HG02973 (cell line): Measurements from ENCODE around the gene PDE4B.

Experiments used
- ATAC-seq: cut with Tn5 transposase; IDR thresholded peaks from one replicate; pipeline ENCODE4 v1.9.1; 2021; ENCODE audit warnings: moderate library complexity; ENCODE audit not compliant: unreplicated experiment

The PDE4B gene

DNA sequence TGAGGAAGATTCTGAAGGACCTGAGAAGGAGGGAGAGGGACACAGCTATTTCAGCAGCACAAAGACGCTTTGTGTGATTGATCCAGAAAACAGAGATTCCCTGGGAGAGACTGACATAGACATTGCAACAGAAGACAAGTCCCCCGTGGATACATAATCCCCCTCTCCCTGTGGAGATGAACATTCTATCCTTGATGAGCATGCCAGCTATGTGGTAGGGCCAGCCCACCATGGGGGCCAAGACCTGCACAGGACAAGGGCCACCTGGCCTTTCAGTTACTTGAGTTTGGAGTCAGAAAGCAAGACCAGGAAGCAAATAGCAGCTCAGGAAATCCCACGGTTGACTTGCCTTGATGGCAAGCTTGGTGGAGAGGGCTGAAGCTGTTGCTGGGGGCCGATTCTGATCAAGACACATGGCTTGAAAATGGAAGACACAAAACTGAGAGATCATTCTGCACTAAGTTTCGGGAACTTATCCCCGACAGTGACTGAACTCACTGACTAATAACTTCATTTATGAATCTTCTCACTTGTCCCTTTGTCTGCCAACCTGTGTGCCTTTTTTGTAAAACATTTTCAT is 579.9 kb downstream of the PDE4B start:
- ATAC-seq = no peak

DNA sequence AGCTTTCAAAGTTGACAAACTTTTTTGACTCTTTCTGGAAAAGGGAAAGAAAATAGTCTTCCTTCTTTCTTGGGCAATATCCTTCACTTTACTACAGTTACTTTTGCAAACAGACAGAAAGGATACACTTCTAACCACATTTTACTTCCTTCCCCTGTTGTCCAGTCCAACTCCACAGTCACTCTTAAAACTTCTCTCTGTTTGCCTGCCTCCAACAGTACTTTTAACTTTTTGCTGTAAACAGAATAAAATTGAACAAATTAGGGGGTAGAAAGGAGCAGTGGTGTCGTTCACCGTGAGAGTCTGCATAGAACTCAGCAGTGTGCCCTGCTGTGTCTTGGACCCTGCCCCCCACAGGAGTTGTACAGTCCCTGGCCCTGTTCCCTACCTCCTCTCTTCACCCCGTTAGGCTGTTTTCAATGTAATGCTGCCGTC is 580.5 kb downstream of the PDE4B start:
- no peak for ATAC-seq

DNA sequence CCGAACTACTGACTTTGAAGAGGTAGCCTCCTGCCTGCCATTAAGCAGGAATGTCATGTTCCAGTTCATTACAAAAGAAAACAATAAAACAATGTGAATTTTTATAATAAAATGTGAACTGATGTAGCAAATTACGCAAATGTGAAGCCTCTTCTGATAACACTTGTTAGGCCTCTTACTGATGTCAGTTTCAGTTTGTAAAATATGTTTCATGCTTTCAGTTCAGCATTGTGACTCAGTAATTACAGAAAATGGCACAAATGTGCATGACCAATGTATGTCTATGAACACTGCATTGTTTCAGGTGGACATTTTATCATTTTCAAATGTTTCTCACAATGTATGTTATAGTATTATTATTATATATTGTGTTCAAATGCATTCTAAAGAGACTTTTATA is 581.5 kb downstream of the PDE4B start:
- ATAC-seq = peak; percentile 41

DNA sequence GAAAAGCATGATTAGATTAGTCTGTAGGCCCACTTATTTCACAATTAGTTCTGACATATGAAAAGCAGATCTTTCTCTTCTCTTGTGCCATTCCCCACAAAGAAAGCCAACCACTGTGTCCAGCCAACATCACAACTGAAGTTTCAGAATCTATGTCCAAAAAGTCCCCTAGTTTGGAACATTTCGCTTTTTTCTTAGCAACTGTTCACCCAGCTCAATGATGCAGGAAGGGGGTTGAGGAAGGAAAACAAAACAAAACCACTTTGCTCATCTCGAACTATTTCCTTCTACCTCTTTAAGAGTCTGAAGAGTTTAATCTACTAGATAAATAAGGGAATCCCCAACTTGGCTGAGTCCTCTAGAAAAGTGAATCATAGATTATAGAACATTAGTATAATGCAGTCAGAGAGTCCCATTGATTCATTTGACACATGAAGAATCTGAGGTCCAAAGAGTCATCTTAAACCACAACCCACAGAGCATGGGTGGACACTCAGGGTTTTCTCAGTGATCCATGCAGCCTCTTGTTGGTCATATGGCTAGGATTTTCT is 581.9 kb downstream of the PDE4B start:
- peak; percentile 51 for ATAC-seq

DNA sequence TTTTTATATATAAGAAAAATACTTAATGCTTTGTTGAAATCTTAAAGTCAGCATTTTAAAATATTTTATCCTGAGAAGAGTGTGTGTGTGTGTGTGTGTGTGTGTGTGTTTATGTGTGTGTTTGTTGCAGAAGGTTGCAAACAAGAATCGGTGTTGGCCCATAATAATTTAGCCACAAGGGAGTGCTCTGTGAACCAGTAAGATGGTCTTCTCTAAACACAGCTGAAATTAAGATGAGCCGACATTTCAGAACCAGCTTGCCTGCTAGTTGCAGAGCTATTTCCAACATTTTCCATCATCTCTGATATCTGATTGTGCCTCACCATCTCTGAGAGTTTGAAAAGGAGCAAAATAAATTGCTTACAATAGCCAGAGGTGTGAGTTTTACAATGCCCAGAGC is 582.4 kb downstream of the PDE4B start:
- ATAC-seq = no peak

DNA sequence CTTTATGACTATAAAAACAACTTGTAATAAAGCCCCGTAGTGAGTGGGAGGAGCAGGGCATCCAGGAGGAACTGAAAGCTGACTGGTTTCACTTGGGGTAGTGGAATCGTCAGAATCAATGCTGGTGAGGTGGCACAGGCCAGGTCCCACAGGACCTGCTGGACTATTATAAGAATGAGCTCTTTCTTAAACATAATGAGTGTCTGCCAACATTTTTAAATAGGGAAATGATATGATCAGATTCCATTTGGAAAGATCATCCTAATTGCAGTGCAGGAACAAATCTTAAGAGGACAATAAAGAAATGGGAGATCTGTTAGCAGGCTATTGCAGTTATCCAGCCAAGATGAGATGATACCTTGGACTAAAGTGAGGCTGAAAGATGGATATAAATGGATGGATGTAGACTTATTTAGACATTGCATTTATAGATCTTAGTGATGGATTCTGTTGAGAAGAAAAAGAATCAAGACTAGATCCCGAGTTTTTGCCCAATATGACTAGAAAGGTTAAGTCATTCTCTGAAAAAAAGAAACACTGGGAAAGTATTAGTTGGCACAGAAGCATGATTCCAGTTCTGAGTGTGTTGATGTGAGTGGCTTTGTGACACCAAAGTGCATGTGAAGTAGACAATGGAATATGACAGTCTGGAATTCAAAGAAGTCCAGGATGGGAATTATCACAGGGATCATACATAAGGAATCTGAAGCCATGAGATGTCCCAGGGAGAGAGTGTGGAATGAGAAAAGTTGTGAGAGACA is 587.9 kb downstream of the PDE4B start:
- peak; percentile 98 for ATAC-seq

DNA sequence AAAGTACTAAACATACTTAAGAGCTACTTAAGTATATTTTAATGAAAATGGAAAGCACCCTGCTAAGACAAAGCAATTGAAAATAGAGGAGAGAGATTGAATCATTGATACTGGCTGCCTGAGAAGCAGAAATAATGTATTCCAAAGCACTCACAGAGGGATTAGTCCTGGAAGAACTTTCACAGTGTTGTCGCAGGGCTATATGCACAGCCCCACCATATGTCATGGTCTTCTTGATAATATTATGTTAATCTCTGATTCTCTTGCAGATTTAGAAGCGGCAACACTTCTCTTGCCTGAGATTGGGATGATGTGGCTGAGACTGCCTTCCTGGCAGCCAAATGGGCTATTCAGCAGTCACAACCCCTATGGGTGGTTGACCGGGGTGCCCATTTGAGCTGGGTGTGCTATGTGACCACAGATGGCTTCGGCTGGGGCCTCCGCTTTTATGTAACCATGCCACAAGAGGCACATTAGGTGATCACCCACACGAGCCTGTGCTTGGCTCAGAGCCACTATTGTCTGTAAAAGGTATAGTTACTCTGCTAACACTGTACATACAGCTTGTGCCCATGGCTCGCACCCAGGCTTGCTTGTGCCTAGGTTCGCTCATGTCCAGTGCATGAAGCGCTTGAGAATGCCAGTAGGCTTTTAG is 589.1 kb downstream of the PDE4B start:
- ATAC-seq = no peak

DNA sequence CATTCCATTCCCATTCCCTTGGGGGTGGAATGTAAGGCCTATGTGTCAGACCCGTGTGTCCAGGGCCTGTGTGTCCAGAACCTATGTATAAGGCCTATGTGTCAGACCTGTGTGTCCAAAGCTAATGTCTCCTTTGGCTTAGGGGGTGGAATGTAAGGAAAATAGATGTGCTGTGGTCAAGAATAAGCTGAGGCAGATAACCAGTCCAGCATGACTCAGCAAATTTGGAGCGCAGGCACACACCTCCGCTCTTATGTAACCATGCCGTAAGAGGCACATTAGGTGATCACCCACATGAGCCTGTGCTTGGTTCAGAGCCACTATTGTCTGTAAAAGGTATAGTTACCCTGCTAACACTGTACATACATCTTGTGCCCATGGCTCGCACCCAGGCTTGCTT is 590.5 kb downstream of the PDE4B start:
- no peak for ATAC-seq

DNA sequence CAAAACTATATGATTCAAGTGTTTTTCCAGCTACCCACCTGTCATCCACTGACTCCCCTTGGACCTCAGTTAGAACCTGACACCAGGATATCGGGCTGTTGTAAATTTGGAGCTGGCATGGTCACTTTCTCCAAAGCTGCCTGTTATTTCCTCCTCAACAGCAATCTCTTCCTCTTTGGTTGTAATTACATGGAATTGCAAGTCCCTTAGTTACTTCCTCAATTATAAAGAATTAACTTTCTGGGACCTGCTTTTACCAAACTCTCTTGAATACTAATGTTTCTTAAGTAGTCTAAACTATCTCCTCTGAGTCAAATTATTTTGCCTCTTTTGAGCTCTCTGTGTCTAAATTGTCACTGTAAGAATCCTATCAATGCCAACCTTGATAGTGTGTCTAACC is 590.9 kb downstream of the PDE4B start:
- ATAC-seq = no peak

DNA sequence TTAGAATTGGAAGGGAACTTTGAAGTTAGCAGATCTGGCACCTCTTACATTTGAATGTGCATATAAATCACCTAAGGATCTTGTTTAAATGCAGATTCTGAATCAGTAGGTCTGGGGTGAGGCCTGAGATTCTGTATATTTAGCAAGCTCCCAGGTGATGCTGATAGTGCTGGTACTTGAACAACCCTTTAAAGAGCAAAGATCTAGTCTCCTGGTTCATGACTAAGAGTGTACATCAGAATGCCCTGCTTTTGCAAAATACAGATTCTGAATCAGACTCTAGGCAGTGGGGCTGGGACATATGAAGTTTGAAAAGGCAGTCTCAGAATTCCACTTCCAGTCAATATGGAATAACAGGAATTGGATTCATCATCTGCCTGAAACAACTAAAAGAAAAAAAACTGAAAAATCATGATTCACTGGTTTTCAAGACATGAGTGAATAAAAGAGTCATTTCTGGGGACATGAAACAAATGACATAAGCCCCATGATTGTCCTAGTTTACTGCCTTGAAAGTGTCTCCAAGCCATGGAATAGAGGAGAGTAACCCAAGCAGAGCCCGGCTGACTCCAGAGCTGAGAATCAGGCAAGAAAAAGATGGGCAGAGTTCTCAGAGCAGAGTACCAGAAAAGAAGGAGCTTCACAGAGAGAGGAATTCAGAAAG is 591.7 kb downstream of the PDE4B start:
- ATAC-seq = no peak

DNA sequence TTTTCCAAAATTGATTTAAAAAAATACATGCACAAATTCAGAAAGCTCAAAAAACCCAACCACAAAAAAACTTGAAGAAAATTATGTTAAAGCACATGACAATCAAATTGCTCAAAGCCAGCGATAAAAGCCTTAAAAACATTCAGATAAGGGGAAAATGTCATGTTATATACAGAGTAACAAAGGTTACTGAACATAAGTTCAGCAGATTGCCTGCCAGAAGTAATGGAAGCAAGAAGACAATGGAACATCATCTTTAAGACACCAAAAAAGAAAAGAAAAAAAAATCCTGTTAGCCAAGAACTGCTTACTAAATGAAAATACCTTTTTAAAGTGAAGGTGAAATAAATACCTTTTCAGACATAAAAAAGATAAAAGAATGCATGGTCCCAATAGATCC is 594.0 kb downstream of the PDE4B start:
- no peak for ATAC-seq

DNA sequence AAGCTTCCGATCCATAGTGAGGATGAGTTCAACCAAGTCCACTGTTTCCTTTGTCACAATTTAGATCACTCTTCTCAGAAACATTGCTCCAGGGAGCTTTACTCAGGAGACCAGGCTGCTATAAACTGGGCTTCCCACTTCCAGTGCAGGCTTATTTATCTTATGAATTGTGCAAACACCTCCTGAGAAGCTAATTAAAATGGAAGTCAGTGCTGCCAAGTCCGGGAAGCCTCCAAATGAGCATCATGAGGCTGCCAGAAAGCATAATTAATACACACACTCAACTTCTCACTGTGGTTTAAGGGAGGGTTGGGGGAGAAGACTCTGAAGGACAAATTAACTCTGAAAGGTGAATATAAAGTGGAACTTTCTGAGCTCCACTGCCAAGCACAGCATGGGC is 596.2 kb downstream of the PDE4B start:
- no peak for ATAC-seq

DNA sequence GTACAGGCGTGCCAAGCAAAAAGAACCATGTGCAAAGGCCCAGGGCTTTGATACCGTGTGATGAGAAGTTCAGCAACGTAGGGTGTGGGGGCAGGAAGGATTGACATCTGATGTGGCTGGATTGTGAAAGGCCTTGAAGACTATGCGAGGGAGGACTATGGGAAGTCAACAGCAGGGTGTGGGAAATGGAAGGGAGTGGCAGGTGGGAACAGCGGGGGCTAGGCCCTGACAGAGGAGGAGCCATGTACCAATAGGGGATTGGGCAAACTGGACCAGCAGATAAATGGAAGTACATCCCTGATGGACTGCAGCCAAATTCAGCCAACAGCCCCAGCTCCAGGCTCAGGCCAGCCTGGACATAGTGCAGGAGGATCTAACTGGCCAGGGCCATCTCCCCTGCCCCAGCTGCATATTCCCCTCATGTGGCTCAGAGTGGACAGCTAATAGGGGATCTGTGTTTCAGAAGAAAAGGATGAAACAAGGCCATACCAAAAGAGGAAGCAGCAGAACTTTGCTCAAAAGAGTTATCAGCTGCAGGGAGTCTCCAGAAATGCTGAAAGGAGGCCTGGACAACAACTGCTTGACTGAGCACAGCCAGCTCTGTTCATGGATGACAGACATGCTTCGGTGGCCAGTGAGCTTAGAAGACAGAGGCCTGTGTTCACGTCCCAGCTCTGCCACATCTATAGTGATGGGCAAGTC is 601.0 kb downstream of the PDE4B start:
- ATAC-seq = no peak

DNA sequence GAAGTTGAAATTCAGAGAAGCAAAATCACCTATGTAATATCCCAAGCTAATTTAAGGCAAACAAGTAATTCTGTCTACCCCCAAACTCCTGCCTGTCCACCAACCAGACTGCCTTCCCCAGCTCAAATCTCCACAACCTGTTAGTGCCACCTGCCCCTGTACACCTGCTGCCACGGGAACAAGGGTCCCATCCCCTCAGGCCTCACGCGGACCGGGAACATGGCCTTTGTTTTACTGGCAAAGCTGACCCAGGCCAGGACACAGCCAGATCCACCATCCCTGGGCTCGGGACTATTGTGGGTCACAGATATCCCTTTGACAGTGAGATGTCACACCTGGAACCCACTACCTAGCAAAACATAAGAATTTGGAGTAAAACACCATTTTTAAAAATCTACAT is 601.9 kb downstream of the PDE4B start:
- ATAC-seq = no peak

DNA sequence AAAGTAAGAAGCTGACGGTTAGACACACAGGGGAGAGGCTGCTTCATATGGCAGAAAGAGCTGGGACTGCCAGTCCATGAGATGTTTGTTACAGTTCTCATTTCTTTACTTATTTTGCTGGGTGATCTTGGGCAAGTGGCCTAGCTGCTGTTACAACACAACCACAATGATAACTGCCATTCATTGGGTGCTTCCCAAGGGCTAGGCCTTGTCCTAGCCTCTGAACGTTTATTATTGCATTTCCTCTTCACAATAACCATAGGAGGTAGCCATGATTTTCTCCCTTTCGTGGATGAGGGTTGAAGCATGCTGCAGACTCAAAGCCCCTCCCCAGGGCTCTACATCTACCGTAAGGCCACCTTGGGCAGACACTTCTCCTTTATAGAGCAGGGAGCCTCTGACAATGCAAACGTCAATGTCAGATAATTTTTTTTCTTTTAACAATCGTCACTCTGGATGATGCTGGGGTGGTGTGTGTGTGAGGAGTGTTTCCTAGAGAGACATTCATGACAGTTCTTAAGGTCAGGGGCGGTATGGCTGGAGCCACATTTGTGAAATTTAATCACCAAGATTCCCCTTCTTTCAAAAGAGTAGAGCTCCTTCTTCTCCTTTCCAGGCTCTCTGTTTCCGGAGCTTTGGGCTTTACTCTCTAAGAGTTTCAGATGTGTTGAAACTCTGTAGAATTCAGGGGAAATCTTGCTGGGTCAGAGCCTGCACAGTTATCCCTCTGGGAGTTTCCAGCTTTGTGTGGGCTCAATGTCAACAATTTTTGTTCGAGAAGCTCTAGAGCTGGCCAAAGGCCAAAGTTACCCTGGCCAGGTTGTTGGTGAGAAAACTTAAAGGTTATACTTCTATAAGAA is 602.7 kb downstream of the PDE4B start:
- ATAC-seq = no peak

DNA sequence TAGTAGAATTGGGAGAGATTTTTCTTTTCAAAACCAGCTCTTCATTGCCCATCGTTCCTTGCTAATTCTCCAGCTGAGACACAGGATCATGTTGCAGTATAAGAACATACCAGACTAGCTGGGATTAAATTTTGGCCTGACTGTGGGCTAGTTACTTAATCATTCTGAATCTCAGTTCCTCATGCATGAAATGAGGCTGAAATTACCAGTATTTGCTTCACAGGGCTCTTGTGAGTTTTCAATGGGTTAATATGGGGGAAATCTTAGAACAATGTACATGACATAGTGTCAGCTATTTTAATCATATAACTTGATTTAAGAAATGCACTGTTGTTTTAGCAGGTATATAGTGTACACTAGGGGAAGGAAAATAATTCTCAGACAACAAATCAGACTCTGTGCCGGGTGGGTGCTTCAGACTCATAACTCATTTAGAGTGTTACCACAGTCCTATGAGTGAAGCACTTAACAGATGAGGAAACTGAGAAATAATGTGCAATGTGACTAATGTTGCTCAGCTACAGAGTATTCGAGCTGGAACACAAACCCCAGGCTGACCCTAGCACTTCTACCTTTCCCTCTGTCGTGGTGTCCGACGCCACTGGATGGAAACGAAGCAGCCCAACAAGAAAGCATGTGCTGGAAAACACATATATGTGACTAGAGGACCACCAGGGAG is 603.7 kb downstream of the PDE4B start:
- peak; percentile 56 for ATAC-seq

DNA sequence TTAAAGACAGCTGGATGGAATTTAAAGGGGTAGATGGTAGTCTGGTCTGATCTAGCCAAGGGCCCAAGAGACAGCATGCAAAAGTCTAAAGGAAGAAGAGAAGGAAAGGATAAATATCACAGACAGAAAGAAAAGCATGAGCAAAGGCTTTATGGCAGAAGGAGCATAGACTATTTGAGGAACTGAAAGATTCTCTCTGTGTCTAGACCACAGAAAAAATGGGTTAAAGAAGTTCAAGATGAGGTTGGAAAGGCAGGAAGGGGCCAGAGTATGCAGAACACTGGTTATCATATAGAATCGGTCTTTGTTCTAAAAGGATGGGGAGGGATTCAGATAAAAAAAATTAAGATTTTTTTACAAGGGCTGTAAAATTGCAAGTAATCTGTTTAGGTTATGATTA is 604.5 kb downstream of the PDE4B start:
- ATAC-seq = peak; percentile 32

DNA sequence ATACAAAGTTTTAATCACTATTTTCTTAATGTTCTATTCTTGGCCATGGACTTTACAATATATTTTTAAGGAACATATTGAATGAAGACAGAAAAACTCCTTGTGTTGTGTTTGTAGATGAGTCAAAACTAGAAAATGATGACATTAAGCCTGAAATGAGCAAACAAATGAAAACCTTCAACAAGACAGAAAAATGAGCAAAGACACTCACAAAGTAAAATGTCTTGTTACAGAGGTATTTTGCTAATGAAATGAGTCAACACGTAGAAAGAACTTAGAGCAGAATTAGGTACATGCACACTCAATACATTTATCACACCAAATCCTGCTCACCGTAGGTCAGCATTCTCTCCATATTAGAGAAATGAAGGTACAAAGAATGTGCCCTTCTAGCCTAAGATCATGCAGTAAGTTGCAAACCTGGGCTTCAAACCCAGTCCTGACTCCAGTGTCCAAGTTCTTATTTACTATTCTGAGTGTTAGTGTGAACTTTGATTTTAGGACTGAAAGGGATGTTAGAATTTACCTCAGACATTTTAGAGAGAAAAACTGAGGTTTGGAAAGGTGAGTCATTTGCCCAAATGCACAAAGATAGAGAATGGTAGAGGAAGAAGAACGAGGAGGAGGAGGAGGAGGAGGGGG is 607.3 kb downstream of the PDE4B start:
- ATAC-seq = peak; percentile 27

DNA sequence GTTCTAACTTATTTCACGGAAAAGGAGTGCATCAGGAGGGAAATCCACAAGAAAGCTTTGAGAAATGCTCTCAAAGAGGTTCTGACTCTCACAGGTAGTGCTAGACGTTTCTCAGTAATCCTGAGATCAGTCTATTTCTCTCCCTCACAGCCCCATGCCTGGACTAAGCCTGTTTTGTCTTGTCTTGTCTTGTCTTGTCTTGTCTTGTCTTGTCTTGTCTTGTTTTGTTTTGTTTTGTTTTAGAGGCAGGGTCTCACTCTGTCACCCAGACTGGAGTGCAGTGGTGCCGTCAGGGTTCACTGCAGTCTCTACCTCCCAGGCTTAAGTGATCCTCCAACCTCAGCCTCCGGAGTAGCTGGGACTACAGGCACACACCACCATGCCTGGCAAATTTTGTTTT is 608.0 kb downstream of the PDE4B start:
- ATAC-seq = no peak
